GM21515 (cell line): Measurements from ENCODE around the gene PBX1.

ENCODE experiments used
- ATAC-seq: cut with Tn5 transposase; IDR thresholded peaks from one replicate; pipeline ENCODE4 v1.9.1; 2021; ENCODE audit not compliant: unreplicated experiment

Gene PBX1

DNA sequence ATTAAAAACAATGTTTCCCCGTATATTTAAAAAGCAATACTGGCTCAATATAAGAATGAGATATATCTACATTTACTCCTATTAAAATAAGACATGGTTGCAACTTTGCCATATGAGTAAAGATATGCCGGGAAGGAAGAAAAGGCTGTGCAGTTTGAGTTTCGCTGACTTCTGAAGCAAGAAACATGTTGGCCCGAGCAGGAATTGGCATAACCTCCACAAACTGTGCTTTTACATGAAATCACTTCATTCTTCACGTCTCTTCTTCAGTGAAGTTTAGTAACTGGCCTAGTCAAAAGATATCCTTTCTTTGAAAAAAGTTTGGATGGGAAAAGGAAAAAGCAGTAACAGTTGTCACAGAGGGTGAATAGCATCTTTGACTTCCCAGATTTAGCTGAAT lies 342.0 kb downstream of the PBX1 start:
- ATAC-seq, result no peak
